Kidney (tissue), 14 donors: ENCODE measurements around the gene BNIP2. TPM values are rescaled to one million over a fixed set of nuclear protein-coding genes. Genes with fewer than 3 reads are reported as not detected.
A peak's percentile ranks its signal among the peaks of the same experiment; 100 is the strongest.

Experiments
- DNase-seq, 5 donors: peaks; one replicate each; pipeline ENCODE4 v3.0.0-alpha.2; 2013 to 2020
- FAIRE-seq: peaks from 2 replicates; lab custom pipeline; 2012; peaks lifted over from hg19 to GRCh38; lab: Jason Lieb, UNC
- H3K27ac ChIP-seq, 2 donors: one replicate each; pipeline ENCODE4 v1.7.0; 2013; ENCODE audit warnings: low read depth in 2 of 2, low read length in 2 of 2, inconsistent platforms in 1 of 2
- H3K27me3 ChIP-seq: one replicate; pipeline ENCODE4 v1.7.1; 2013; ENCODE audit warnings: low read length, inconsistent platforms; ENCODE audit not compliant: control insufficient read depth, insufficient read depth
- H3K36me3 ChIP-seq, 3 donors: one replicate each; pipeline versions ENCODE4 v1.7.0 to v1.7.1; 2013; ENCODE audit warnings: low read length in 3 of 3, control low read depth in 1 of 3, inconsistent platforms in 1 of 3; ENCODE audit not compliant: insufficient read depth in 3 of 3, control insufficient read depth in 2 of 3
- H3K4me1 ChIP-seq, 3 donors: one replicate each; pipeline versions ENCODE4 v1.7.0 to v1.7.1; 2013; ENCODE audit warnings: low read length in 3 of 3, inconsistent platforms in 1 of 3, low read depth in 1 of 3; ENCODE audit not compliant: control insufficient read depth in 2 of 3, insufficient read depth in 2 of 3
- H3K4me3 ChIP-seq, 3 donors: one replicate each; pipeline versions ENCODE4 v1.7.0 to v1.8.1; 2013; ENCODE audit warnings: low read length in 3 of 3, control low read depth in 1 of 3, inconsistent platforms in 1 of 3
- H3K9ac ChIP-seq, 3 donors: one replicate each; pipeline versions ENCODE4 v1.7.0 to v1.7.1; 2013; ENCODE audit warnings: low read length in 3 of 3, control low read depth in 1 of 3, inconsistent platforms in 1 of 3
- H3K9me3 ChIP-seq, 3 donors: one replicate each; pipeline versions ENCODE4 v1.7.0 to v1.7.1; 2013; ENCODE audit warnings: low read length in 3 of 3, control low read depth in 1 of 3, inconsistent platforms in 1 of 3; ENCODE audit not compliant: control insufficient read depth in 2 of 3, insufficient read depth in 1 of 3
- CTCF ChIP-seq: IDR thresholded peaks from 3 replicates; pipeline ENCODE4 v1.5.1; 2012; ENCODE audit warnings: mild to moderate bottlenecking, moderate library complexity, borderline replicate concordance; ENCODE audit not compliant: insufficient read depth; ENCODE audit errors: extremely low read depth
- intact Hi-C: fragments of 100-400 bp; cut with DNase I; formaldehyde crosslinking; loops from one replicate; pipeline ENCODE4 v1.11.1; 2022
- polyA plus RNA-seq: library from polyadenylated mRNA; stranded (reverse); fragments of 350-450 nt; fragmentation: Illumina TruSeq; extraction: RNeasy Lipid Tissue Mini Kit (QIAGEN cat#74804); gene quantifications from one replicate; pipeline ENCODE4 v1.2.3, GENCODE V29; 2014; ENCODE audit warnings: low read depth, low replicate concordance; ENCODE audit not compliant: insufficient read depth
- total RNA-seq: library from RNA; stranded (reverse); fragmentation: NEBNext Ultra II Directional; extraction: Animal tissue kit (Norgen Biotek cat#: 25700); gene quantifications from one replicate; pipeline ENCODE4 v1.2.1, GENCODE V29; 2021
- donor health status: control.
- donor health status: control.
- donor health status: control.
- donor health status: control.
- donor health status: control.
- donor health status: DM: yes; HTN: yes; CAD: no.
- donor health status: Normal renal cell carcinoma (clear cell type).

BNIP2 gene
- total and polyA plus RNA-seq, 2 donors from 2014 or later = 18.2 to 73.8 TPM

GRCh38 chr15:59678620-59679019 is 10.5 kb downstream of the BNIP2 start:
- Histone ChIP-seq H3K4me3 (no peak overlapping the region), H3K27me3 (no peaks in the 10 kb centered on the region), H3K27ac (no peak overlapping the region), H3K9ac (no peak overlapping the region), H3K4me1 (no peaks in the 10 kb centered on the region), H3K36me3 (peaks cover 16 to 51% (median 21%) of the 10 kb centered on the region in 3 donors), H3K9me3 (no peaks in the 10 kb centered on the region)
- intact Hi-C loops = no loop called here
- DNase-seq (no peak), FAIRE-seq (no peak)
- TF ChIP-seq CTCF = no peak

- no peak overlapping the region for H3K9ac ChIP-seq
- DNase-seq (no peak), FAIRE-seq (no peak)
- no peak for TF ChIP-seq CTCF
- intact Hi-C loops = no loop called here
- H3K36me3 ChIP-seq = peaks cover 16 to 51% (median 21%) of the 10 kb centered on the region in 3 donors
- no peaks in the 10 kb centered on the region for H3K27me3 ChIP-seq
- H3K4me3 ChIP-seq = no peak overlapping the region
- H3K9me3 ChIP-seq = no peaks in the 10 kb centered on the region
- H3K4me1 ChIP-seq = no peaks in the 10 kb centered on the region
- no peak overlapping the region for H3K27ac ChIP-seq
Observed at GRCh38 chr15:59678172-59678571, 10.9 kb downstream of the BNIP2 start.

- Histone ChIP-seq H3K27me3 (no peaks in the 10 kb centered on the region), H3K4me1 (no peaks in the 10 kb centered on the region), H3K9me3 (no peaks in the 10 kb centered on the region), H3K9ac (no peak overlapping the region), H3K27ac (no peak overlapping the region), H3K4me3 (no peak overlapping the region), H3K36me3 (peaks cover 21 to 55% (median 26%) of the 10 kb centered on the region in 3 donors)
- FAIRE-seq (no peak), DNase-seq (peak in 1 of 5 donors; percentile 56)
- TF ChIP-seq CTCF = no peak
- intact Hi-C loops = no loop called here
Observed at GRCh38 chr15:59676565-59676964, 12.6 kb downstream of the BNIP2 start.

- no peaks in the 10 kb centered on the region for H3K4me1 ChIP-seq
- peaks cover 17 to 53% (median 25%) of the 10 kb centered on the region in 3 donors for H3K36me3 ChIP-seq
- H3K9me3 ChIP-seq = no peaks in the 10 kb centered on the region
- H3K27ac ChIP-seq = no peak overlapping the region
- FAIRE-seq (no peak), DNase-seq (no peak)
- no peaks in the 10 kb centered on the region for H3K27me3 ChIP-seq
- H3K4me3 ChIP-seq = no peak overlapping the region
- TF ChIP-seq CTCF = no peak
- intact Hi-C loops = no loop called here
- H3K9ac ChIP-seq = no peak overlapping the region
Observed at GRCh38 chr15:59674361-59674877, 14.7 kb downstream of the BNIP2 start.
